IMR-90 (cell line): ENCODE data around the gene RBM28.

ENCODE experiments used
- POLR2A ChIP-seq: IDR thresholded peaks from 2 replicates; pipeline ENCODE4 v1.6.1; 2012; ENCODE audit warnings: mild to moderate bottlenecking, low read depth, low read length
- RCOR1 ChIP-seq: IDR thresholded peaks from 2 replicates; pipeline ENCODE4 v1.6.1; 2012; ENCODE audit warnings: mild to moderate bottlenecking, low read length, improper control_type of control experiment; ENCODE audit not compliant: insufficient replicate concordance
- TF ChIP-seq, protein P1 (sequence below): conservative IDR thresholded peaks from 2 replicates; pipeline ENCODE4 v1.5.1; 2012; ENCODE audit warnings: mild to moderate bottlenecking, low read depth, low read length, improper control_type of control experiment
- TF ChIP-seq, protein P2 (sequence below): fragments of 150-350 bp; IDR thresholded peaks from 2 replicates; pipeline ENCODE4 v1.6.1; 2017; ENCODE audit warnings: mild to moderate bottlenecking, antibody characterized with exemption, low read length, low read depth

DNA sequence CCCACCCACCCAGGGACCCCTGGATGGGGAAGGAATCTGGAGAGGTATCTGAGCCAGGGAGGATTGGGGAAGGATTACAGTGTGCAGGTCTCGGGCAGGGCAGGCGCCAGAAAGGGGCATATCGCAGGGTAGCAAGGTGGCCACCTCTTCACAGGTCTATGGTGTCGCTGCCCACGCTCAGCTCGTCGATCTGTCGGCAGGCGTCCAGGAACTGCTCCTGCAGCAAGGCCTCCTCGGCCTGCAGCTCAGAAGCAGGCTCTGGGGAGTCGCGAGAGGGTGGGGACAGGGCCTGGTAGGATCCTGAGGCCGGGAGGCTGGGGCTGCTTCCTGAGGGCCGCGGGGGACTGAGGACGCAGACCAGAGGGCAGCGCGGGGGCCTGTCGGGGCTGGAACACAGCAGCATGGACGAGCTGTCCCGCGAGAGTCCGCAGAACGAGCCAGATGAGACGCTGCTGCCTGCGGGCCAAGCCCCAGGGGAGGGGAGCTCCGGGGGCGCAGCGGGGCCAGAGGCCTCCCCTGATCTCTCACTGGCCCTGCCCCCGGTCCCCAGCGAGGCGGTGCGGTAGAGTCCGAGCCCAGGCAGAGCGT, 7.1 kb upstream of the RBM28 start:
- TF ChIP-seq, protein P1, sequence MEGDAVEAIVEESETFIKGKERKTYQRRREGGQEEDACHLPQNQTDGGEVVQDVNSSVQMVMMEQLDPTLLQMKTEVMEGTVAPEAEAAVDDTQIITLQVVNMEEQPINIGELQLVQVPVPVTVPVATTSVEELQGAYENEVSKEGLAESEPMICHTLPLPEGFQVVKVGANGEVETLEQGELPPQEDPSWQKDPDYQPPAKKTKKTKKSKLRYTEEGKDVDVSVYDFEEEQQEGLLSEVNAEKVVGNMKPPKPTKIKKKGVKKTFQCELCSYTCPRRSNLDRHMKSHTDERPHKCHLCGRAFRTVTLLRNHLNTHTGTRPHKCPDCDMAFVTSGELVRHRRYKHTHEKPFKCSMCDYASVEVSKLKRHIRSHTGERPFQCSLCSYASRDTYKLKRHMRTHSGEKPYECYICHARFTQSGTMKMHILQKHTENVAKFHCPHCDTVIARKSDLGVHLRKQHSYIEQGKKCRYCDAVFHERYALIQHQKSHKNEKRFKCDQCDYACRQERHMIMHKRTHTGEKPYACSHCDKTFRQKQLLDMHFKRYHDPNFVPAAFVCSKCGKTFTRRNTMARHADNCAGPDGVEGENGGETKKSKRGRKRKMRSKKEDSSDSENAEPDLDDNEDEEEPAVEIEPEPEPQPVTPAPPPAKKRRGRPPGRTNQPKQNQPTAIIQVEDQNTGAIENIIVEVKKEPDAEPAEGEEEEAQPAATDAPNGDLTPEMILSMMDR = no peak
- TF ChIP-seq RCOR1 (no peak), POLR2A (no peak)
- TF ChIP-seq, protein P2, sequence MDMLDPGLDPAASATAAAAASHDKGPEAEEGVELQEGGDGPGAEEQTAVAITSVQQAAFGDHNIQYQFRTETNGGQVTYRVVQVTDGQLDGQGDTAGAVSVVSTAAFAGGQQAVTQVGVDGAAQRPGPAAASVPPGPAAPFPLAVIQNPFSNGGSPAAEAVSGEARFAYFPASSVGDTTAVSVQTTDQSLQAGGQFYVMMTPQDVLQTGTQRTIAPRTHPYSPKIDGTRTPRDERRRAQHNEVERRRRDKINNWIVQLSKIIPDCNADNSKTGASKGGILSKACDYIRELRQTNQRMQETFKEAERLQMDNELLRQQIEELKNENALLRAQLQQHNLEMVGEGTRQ = no peak
